ENCODE results near the gene SLC35B3.

Gene SLC35B3

GRCh38 chr6:8392569-8392968 is 42.8 kb downstream of the SLC35B3 start:
- H3K4me3 ChIP-seq (replicated peaks in 1 of 2; ENCODE audit: low read depth in 2 of 2, low read length in 2 of 2) = no peak overlapping the region
- no peak for DNase-seq (ENCODE audit: low read depth in 2 of 2)
- TF ChIP-seq CTCF (IDR thresholded peaks at IDR 0.05; ENCODE audit: low read depth, low read length) = no peak

GRCh38 chr6:8391934-8392333 is 43.4 kb downstream of the SLC35B3 start:
- TF ChIP-seq CTCF (IDR thresholded peaks at IDR 0.05; ENCODE audit: low read depth, low read length) = no peak
- no peak overlapping the region for H3K4me3 ChIP-seq (replicated peaks in 1 of 2; ENCODE audit: low read depth in 2 of 2, low read length in 2 of 2)
- DNase-seq (ENCODE audit: low read depth in 2 of 2) = no peak

- DNase-seq (ENCODE audit: low read depth in 2 of 2) = no peak
- TF ChIP-seq CTCF (IDR thresholded peaks at IDR 0.05; ENCODE audit: low read depth, low read length) = no peak
- H3K4me3 ChIP-seq (replicated peaks in 1 of 2; ENCODE audit: low read depth in 2 of 2, low read length in 2 of 2) = no peak overlapping the region
These were observed 46.1 kb downstream of the SLC35B3 start for GRCh38 chr6:8389036-8389818.

GRCh38 chr6:8387942-8388437 is 47.4 kb downstream of the SLC35B3 start:
- H3K4me3 ChIP-seq (replicated peaks in 1 of 2; ENCODE audit: low read depth in 2 of 2, low read length in 2 of 2) = no peak overlapping the region
- DNase-seq (ENCODE audit: low read depth in 2 of 2) = no peak
- no peak for TF ChIP-seq CTCF (IDR thresholded peaks at IDR 0.05; ENCODE audit: low read depth, low read length)

GRCh38 chr6:8383584-8383983 is 51.8 kb downstream of the SLC35B3 start:
- no peak for TF ChIP-seq CTCF (IDR thresholded peaks at IDR 0.05; ENCODE audit: low read depth, low read length)
- H3K4me3 ChIP-seq (replicated peaks in 1 of 2; ENCODE audit: low read depth in 2 of 2, low read length in 2 of 2) = no peak overlapping the region
- DNase-seq (ENCODE audit: low read depth in 2 of 2) = no peak

- no peak for DNase-seq (ENCODE audit: low read depth in 2 of 2)
- no peak for TF ChIP-seq CTCF (IDR thresholded peaks at IDR 0.05; ENCODE audit: low read depth, low read length)
- H3K4me3 ChIP-seq (replicated peaks in 1 of 2; ENCODE audit: low read depth in 2 of 2, low read length in 2 of 2) = no peak overlapping the region
These were observed 52.9 kb downstream of the SLC35B3 start for GRCh38 chr6:8382434-8382833.

Measured in cardiac fibroblast (primary cell).